Stimulated activated CD8-positive, alpha-beta memory T cell treated with anti-CD3 and anti-CD28 coated beads, Interleukin-4, amount 100 ng/mL, for 1 hour (primary cell): ENCODE measurements around the gene PANX1.

Source experiments
- DNase-seq, 2 donors: peaks; one replicate each; pipeline ENCODE4 v3.0.0-alpha.2; 2020; ENCODE audit warnings: low read depth in 2 of 2, low spot score in 1 of 2

Gene PANX1

DNA sequence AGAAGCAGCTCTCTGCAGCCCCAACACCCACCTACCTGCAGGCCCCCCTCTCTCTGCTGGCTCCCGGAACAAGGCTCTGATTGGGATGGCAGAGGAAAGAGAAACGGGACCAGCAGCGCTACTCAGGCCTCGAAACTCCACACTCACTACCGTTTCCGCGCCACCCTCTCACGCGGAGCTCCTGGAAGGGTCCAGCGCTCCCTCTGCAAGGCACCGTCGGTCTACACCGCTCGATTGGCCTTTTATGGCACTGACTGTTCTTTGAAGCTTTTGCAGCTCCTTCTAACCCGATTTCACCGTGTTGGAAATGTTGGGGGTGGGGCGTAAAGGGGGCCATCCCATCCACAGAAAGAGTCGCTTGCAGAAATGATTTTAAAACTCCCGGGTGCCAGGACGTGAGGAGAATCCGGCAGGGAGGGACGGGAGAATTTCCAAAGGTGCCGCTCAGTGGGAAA is 323 bp upstream of the PANX1 start:
- DNase-seq: no peak

DNA sequence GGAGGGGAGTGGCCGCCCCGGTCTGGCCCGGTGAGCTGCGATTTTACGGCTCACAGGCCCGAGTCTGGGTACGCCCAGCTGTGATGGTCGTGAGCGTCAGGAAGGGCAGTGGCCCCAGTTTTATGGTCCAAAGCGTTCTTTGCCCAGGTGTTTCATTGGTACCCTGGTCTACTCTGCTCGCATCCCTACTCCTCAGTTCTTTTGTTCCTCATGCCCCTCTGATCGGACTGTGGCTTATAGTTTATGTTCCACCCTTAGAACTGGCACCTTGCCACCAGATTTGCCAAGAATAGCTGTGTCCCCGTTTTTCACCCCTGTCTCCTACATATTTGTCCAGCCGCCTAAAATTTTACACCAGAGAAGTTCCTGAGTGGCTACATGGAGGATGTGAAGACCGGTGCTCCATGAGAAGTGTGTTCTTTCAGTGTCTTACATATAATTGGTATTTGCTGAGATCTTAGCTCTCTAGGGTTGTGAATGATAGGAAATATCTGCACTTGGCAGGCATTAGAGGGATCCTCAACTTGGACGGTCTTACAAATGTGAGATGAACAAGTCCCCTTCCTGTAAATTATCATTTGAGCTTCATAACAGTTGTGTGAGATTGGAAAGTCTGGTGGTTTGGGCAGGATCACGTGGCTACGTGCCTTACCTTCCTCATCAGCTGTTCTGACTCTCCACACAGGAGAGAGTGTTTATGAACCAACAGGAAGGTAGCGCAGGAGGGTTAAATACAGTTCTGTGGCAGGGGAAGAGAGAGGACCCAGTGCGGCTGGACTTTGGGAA is 1.1 kb downstream of the PANX1 start:
- no peak for DNase-seq

- DNase-seq: no peak
Observed at GRCh38 chr11:94130298-94131046, 1.8 kb downstream of the PANX1 start.

DNA sequence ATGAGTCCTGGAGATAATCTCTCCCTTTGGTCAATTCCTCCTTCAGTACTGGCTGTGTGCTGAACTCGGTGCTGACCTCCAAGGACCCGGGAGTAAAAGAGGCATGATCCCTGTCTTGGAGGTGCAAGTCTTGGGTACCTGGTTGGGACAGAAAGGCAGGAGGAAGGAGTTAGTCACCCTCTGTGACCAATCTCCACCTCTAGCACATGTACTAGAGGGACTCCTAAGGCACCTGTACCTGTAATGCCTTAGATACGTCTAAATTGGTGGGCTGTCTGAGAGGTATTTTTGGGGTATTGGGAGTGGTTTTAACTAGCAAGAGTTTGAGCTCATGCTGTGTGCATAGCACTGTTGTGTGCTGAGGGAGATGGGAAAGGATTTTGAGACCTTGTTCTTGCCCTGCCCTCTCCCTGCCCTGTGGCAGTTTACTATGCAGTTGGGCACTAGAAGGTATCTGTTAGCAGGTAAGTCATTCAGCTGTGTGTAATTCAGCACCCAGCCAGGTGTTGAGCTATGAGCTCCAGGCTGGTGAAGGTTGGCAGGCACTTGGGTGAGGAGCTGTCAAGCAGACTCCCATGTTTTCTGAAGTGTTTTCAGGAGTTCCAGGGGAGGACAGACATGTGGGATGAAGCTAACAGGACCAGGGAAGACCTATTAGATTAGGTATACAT is 2.5 kb downstream of the PANX1 start:
- DNase-seq: no peak

DNA sequence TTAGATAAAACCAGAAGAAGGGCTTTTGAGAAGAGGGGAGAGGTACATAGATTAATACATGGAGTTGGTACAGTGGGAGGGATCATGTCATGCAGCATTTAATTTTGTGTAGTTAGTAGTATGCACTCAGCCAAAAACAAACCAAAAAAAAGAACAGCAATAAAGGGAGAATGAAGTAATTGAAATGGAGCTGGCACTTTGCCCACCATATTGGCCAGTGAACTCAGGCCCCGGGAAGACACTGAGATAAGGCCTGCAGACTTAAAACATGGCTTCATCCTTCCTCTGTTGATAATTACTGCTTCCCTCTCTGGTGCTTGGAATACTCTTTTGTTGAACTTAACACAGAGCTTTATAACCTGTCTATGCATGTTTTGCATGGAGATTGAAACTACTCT is 3.1 kb downstream of the PANX1 start:
- no peak for DNase-seq

DNA sequence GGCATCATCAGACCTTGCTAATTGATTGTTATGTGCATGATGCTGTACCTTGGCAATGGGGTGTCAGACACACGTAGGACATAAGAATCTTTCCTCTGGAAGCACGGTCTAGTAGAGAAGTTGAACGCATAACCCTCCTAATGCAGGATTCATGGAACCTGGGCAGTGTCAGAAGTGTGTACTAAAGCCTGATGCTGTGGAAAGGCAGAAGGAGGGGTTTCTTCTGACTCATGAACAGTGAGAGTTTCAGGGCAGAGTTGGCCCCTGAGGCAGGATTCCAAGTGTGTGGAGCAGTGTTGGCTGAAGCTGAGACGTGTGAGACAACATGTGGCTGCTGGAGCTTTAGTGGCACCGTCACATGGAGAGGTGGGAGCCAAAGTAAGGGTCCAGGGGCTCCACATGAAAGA is 3.5 kb downstream of the PANX1 start:
- DNase-seq: no peak

GRCh38 chr11:94132823-94133408 is 4.3 kb downstream of the PANX1 start:
- no peak for DNase-seq

DNA sequence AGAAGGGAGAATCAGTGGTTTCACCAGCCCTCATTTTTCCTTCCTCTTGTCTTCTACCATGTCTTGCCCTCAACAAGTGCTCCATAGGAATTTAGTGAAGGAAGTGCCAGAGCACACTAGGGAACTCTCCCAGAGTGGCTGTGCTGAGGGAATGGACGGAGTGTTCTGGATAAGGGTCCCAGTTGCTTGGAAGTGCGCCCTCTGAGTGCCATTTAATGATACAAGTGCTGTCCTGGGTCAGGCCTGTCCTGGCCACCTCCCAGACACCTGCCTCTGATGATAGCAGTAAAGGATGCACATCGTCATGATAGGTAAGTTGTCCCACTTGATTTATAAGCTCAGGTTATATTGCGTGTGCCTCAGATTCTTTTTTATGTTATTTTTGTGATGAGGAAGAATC is 5.1 kb downstream of the PANX1 start:
- DNase-seq: no peak

DNA sequence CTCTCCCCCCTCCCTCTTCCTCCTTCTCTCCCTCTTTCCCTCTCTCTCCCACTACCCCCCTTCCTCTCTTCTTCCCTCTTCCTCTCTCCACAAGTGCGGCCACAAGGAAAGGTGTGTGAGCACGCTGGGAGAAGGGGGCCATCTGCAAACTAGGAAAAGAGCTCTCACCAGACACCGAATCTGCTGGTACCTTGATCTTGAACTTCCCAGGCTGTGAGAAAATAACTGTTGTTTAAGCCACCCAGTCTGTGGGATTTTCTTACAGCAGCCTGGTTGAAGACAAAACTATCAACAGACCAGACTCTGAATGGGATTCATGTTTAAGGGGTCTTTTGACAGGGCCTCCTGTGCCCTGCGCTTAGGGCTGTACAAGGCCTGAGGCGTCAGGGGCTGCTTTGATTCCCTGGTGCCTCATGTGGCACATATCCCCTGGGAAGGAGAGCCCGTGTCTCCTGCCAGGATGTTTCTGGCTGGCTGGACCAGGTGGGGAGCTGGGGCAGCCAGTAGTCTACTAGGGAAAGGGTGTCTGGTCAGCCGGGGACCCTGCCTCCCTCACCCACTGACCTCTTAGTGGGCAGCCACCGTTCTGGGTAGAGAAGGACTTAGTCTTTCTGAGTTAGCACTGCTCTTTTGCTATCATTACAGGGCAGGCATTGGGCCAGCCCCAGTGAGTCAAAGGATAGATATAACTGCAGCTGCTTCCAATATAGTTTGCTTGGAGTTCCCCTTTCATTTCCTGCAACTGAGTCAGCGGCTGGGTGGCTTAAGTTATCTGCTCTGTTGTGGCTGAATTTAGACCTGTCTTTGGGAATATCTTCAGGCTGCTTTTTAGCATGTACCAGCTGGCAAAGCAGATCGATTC is 6.2 kb downstream of the PANX1 start:
- no peak for DNase-seq

DNA sequence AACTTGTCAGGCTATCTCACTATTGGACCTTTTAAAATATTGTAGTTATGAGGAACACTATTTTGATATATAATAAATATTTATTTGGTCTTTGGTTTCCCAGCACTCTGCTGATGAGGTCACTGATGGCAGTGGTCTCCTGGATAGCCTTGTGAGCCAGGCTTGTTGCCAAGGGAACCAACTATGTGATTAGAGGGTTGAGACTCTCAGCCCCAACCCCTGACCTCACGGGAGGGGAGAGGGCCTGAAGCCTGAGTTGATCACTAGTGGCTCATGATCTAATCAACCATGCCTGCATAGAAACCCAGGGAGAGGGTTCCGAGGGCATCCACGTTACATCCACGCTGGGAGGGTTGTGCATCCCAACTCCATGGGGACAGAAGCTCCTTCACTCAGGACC is 10.8 kb downstream of the PANX1 start:
- DNase-seq: no peak

DNA sequence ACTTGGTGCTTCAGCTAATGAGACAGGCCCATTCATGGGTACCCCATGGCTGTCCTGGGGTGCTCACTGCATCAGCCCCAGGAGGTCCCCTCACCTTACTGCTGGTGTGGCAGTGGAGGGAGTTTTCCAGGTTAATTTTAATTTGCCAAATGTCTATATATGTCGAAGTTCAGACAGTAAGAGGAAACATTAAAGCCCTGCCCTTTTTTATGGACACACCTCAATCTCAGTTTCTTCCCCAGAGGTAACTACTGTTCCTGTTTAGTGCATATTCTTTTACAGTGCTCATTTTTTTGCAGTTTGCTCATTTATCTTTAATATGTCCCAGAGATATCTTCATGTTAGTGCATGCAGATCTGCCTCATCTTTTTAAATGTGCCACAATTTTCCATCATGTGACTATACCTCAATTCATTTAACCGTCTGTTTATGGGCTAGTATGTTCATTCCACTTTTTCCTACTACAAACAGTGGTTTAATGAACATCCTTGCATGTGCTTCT is 11.6 kb downstream of the PANX1 start:
- DNase-seq: no peak

- no peak for DNase-seq
Observed at GRCh38 chr11:94141511-94142307, 13.1 kb downstream of the PANX1 start.

DNA sequence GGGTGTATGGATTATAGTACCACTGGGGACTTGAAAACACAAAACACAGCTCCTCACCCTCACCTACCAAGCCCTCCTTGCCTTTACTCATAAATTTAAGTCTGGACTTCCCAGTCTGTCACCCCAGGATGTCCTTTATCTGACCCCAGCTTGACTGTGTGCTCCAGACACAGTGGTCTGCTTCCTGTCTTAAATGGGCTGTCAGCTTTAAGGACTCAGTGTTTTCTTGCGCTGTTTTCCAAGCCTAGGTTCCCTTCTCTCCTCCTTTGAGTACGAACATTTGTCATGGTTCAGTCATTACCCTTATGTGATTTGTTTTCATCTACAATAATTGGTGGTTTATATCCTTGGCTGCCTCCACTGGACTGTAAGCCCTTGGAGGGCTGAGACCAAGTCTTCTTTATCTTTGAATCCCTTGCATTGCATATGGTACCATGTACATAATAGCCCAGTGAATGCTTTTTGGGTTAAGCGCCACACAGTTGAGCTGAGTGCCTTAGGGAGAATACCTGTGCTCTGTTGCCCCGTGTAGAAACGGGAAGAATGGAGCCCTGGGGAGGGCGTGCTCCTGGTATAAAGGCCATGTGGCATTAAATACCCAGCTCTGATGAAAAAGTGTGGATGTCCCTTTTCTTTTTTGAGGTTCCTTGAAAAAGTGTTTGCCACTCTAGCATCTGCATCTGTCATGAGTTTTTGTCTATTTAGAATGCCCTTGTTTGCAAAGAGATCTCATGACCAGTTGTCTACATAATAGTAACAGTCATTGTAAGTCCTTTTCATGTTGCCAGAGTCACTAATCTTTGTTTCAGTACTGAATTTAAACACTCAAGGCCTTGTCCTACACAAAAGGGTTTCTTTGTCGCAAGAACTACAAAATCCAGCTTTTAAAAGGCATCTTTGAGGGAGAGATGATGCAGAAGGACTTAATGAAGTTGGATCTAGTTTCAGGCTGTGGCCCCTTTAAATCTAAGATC is 14.0 kb downstream of the PANX1 start:
- DNase-seq: no peak

DNA sequence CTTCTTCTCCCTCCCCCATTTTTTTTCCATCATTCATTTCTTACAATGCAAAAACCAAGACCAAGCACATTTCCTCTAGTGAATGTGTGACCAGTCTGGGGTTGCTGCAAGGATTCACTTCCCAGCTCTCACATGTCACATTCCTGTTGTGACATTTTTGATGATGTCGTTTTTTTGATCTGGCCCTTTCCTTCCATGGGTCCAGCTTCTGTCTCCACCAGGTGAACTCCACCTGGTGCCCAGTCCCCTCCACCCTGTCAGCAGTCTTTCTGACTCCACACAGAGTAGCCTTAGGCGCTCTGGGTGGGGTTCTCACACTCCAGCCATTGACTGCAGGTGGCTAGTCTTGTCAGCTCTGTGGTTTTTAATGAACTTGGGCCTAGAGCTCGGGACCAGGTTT is 15.6 kb downstream of the PANX1 start:
- DNase-seq: no peak

GRCh38 chr11:94144664-94145063 is 16.0 kb downstream of the PANX1 start:
- DNase-seq: no peak

DNA sequence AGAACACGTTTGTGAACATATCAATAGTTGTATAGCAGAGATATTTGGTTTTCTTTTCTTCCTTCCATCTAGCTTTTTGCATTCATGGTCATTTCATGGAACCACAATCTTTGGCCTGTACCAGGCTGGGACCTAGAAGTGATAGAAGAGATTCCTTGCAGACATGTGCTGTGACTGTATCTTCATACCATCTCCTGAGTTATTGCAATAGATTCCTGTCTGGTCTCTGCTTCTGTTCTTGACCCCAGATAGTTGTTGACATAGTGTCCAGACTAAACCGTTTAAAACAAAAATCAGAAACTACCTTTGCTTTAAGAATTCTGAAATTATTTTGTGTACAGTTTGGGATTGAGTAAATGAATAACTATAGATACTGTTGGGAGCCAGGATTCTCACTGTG is 16.8 kb downstream of the PANX1 start:
- no peak for DNase-seq

GRCh38 chr11:94145916-94146315 is 17.3 kb downstream of the PANX1 start:
- no peak for DNase-seq

DNA sequence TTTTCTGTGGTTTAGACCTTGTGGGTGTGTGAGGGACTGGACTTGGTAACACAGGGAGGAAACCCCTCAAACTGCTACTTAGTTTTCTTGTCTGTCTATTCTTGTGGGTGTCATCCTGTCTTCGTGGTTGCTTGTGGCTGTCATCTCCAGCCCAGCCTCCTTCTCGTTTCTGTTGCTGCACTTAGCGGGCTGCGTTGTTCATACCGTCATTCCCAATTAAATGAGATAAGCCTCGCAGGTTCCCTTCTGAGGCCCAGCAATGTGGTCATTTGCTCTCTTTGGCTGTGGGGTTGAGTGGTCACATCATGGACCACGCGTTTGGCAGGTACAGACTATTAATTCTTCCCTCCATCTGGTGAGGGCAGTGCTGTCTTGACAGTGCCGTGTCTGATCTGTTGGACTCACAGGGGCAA is 18.8 kb downstream of the PANX1 start:
- no peak for DNase-seq

DNA sequence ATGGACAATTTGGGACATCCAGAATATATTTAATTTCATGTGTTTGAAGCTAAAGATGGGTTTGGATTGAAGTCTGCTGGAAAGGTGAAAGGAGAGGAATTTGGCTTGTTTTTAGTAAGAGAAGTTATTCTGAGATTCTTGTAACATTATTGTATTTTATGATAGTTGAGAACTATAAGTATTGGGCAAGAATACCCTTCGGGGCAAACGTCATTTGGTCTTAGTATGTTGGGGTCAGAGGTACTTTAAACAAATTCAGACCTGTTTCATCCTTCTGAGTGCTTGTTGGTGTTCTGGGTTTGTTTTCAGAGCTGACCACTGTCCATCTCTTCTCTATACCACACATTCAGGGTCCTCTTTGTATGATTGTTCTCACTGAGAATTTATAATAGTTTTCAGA is 19.5 kb downstream of the PANX1 start:
- no peak for DNase-seq
